ENCODE data around the gene CRMP1. TPM values are rescaled to one million over a fixed set of nuclear protein-coding genes. Genes with fewer than 3 reads are reported as not detected.
A peak's percentile ranks its signal among the peaks of the same experiment; 100 is the strongest.
"Not testable (repeated sequence)": the region's sequence is repeated elsewhere in the genome, so short reads cannot be mapped to it uniquely, and the experiment has no call there.

CRMP1 gene
- total RNA-seq, 6 experiments from 2014 or later = 0.09 to 0.31 (median 0.10) TPM; not detected in 3

DNA sequence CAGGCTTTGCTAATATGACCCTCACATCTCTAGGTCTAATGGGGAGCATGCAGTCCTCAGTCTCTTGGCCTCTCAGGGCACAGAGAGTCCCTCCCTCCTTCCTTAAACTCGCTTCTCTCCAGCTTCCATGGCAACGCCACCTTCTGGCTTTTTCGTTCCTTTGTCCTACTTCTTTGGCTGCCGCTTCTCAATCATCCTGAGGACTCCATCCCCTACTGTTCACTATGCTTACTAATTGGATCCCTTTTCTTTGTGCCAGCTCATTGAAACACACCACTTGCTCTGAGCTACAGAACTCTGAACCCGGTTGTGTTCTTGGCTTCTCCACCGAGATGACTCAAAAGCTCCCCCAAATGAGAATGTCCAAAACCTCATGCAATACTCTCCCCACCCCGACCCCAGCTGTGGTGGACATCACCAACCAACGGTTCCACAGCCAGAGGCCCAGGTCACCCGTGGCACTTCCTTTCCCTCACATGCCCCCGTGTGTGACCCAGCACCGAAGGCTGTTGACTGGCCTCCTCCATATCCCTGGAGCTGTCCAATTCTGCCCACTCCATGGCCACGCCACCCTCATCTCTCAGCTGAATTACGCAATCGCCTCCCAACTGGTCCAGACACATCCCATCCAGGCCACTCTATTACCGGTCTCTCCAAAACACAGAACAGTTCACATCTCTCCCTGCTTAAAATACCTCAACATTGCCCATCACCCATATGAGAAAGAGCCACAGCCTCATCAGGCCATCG, 34.7 kb downstream of the CRMP1 start:
- Histone ChIP-seq H3K27ac (no peak overlapping the region), H3K27me3 (no peaks in the 10 kb centered on the region), H3K9me3 (no peaks in the 10 kb centered on the region), H3K4me1 (no peaks in the 10 kb centered on the region), H3K36me3 (no peaks in the 10 kb centered on the region), H3K4me3 (no peak overlapping the region)
- no peak for ATAC-seq
- TF ChIP-seq, protein P1, sequence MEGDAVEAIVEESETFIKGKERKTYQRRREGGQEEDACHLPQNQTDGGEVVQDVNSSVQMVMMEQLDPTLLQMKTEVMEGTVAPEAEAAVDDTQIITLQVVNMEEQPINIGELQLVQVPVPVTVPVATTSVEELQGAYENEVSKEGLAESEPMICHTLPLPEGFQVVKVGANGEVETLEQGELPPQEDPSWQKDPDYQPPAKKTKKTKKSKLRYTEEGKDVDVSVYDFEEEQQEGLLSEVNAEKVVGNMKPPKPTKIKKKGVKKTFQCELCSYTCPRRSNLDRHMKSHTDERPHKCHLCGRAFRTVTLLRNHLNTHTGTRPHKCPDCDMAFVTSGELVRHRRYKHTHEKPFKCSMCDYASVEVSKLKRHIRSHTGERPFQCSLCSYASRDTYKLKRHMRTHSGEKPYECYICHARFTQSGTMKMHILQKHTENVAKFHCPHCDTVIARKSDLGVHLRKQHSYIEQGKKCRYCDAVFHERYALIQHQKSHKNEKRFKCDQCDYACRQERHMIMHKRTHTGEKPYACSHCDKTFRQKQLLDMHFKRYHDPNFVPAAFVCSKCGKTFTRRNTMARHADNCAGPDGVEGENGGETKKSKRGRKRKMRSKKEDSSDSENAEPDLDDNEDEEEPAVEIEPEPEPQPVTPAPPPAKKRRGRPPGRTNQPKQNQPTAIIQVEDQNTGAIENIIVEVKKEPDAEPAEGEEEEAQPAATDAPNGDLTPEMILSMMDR (IDR thresholded peaks at IDR 0.05) = no peak
- 71% methylated on average over 14 of the region's 16 CpGs for WGBS (ENCODE audit: insufficient coverage, low coverage, low lambda C conversion rate, missing lambda C conversion rate)
- intact Hi-C loops (cut with DNase I) = no loop called here
- DNase-seq = peak in 1 of 3 donors; percentile 39

- intact Hi-C loops (cut with DNase I) = no loop called here
- no peak for DNase-seq
- TF ChIP-seq, protein P1 (IDR thresholded peaks at IDR 0.05) = no peak
- no peak for TF ChIP-seq POLR2A (IDR thresholded peaks at IDR 0.05)
- Histone ChIP-seq H3K4me3 (no peak overlapping the region), H3K27me3 (no peaks in the 10 kb centered on the region), H3K4me1 (no peaks in the 10 kb centered on the region), H3K36me3 (no peaks in the 10 kb centered on the region), H3K27ac (no peak overlapping the region), H3K9me3 (no peaks in the 10 kb centered on the region)
- 59% methylated on average over 2 of the region's 2 CpGs for WGBS (ENCODE audit: insufficient coverage, low coverage, low lambda C conversion rate, missing lambda C conversion rate)
- ATAC-seq = no peak
Measured at GRCh38 chr4:5857199-5857598, 35.7 kb downstream of the CRMP1 start.

- intact Hi-C loops (cut with DNase I); DNase-seq; H3K36me3 ChIP-seq; H3K9me3 ChIP-seq; H3K4me1 ChIP-seq; ATAC-seq; H3K27ac ChIP-seq; H3K4me3 ChIP-seq; H3K27me3 ChIP-seq: not testable (repeated sequence)
- 92% methylated on average over 3 of the region's 3 CpGs for WGBS (ENCODE audit: insufficient coverage, low coverage, low lambda C conversion rate, missing lambda C conversion rate)
Measured at GRCh38 chr4:5856362-5856761, 36.5 kb downstream of the CRMP1 start.

GRCh38 chr4:5854929-5855328, 38.0 kb downstream of the CRMP1 start:
- no peak for TF ChIP-seq POLR2A (IDR thresholded peaks at IDR 0.05)
- TF ChIP-seq, protein P1 (IDR thresholded peaks at IDR 0.05) = no peak
- WGBS (ENCODE audit: insufficient coverage, low coverage, low lambda C conversion rate, missing lambda C conversion rate) = 67% methylated on average over 3 of the region's 3 CpGs
- H3K27ac ChIP-seq = no peak overlapping the region
- no peaks in the 10 kb centered on the region for H3K9me3 ChIP-seq
- DNase-seq (no peak), ATAC-seq (no peak)
- intact Hi-C loops (cut with DNase I) = no loop called here
- H3K4me1 ChIP-seq = no peaks in the 10 kb centered on the region
- H3K27me3 ChIP-seq = no peaks in the 10 kb centered on the region
- no peak overlapping the region for H3K4me3 ChIP-seq
- no peaks in the 10 kb centered on the region for H3K36me3 ChIP-seq

- H3K27me3 ChIP-seq = no peaks in the 10 kb centered on the region
- no peaks in the 10 kb centered on the region for H3K4me1 ChIP-seq
- 48% methylated on average over 9 of the region's 9 CpGs for WGBS (ENCODE audit: insufficient coverage, low coverage, low lambda C conversion rate, missing lambda C conversion rate)
- no peak for ATAC-seq
- TF ChIP-seq, protein P1 (IDR thresholded peaks at IDR 0.05) = no peak
- no peak for TF ChIP-seq POLR2A (IDR thresholded peaks at IDR 0.05)
- no peaks in the 10 kb centered on the region for H3K9me3 ChIP-seq
- intact Hi-C loops (cut with DNase I) = no loop called here
- no peak overlapping the region for H3K4me3 ChIP-seq
- DNase-seq = peak in 1 of 3 donors; percentile 30
- H3K36me3 ChIP-seq = no peaks in the 10 kb centered on the region
- no peak overlapping the region for H3K27ac ChIP-seq
Measured at GRCh38 chr4:5852523-5853202, 40.2 kb downstream of the CRMP1 start.
